HEK293T (cell line): ENCODE measurements around the gene ZNF69.
"Not testable (repeated sequence)": the region's sequence is repeated elsewhere in the genome, so short reads cannot be mapped to it uniquely, and the experiment has no call there.

Source experiments
- CTCF ChIA-PET: fragments of 350-600 bp; formaldehyde crosslinking; extraction: SDS; loops from one replicate; lab custom pipeline; 2021; ENCODE audit warnings: antibody characterized with exemption, inconsistent platforms; lab: Yijun Ruan, JAX
- POLR2A ChIA-PET: fragments of 350-600 bp; formaldehyde crosslinking; extraction: SDS; loops from one replicate; lab custom pipeline; 2020; ENCODE audit warnings: antibody characterized with exemption, inconsistent platforms; lab: Yijun Ruan, JAX
- DNase-seq: peaks from one replicate; pipeline ENCODE4 v3.0.0; 2012; ENCODE audit warnings: mixed read lengths; ENCODE audit errors: extremely low spot score
- ARNT ChIP-seq: fragments of 450-650 bp; IDR thresholded peaks from 2 replicates; pipeline ENCODE4 v1.6.1; 2017; ENCODE audit warnings: mild to moderate bottlenecking
- BHLHE40 ChIP-seq: fragments of 450-650 bp; IDR thresholded peaks from 2 replicates; pipeline ENCODE4 v1.6.1; 2016; ENCODE audit warnings: mild to moderate bottlenecking, moderate library complexity, borderline replicate concordance
- CTBP1 ChIP-seq: fragments of 450-650 bp; IDR thresholded peaks from 2 replicates; pipeline ENCODE4 v1.6.1; 2016; ENCODE audit warnings: borderline replicate concordance
- ELF4 ChIP-seq: fragments of 450-650 bp; IDR thresholded peaks from 2 replicates; pipeline ENCODE4 v1.6.1; 2017; ENCODE audit warnings: antibody characterized with exemption
- FOXA1 ChIP-seq: fragments of 450-650 bp; IDR thresholded peaks from 2 replicates; pipeline ENCODE4 v1.6.1; 2016; ENCODE audit warnings: mild to moderate bottlenecking
- FOXK2 ChIP-seq: fragments of 450-650 bp; IDR thresholded peaks from 2 replicates; pipeline ENCODE4 v1.6.1; 2016; ENCODE audit warnings: mild to moderate bottlenecking
- FOXM1 ChIP-seq: fragments of 450-650 bp; IDR thresholded peaks from 2 replicates; pipeline ENCODE4 v1.6.1; 2017; ENCODE audit warnings: mild to moderate bottlenecking, borderline replicate concordance
- HDGF ChIP-seq: fragments of 450-650 bp; IDR thresholded peaks from 2 replicates; pipeline ENCODE4 v1.6.1; 2017; ENCODE audit warnings: antibody characterized with exemption, borderline replicate concordance
- L3MBTL2 ChIP-seq: fragments of 450-650 bp; conservative IDR thresholded peaks from 2 replicates; pipeline ENCODE4 v1.6.1; 2016; ENCODE audit warnings: mild to moderate bottlenecking
- LEF1 ChIP-seq: fragments of 450-650 bp; IDR thresholded peaks from 2 replicates; pipeline ENCODE4 v1.6.1; 2017; ENCODE audit warnings: mild to moderate bottlenecking, borderline replicate concordance
- NFRKB ChIP-seq: fragments of 450-650 bp; IDR thresholded peaks from 2 replicates; pipeline ENCODE4 v1.6.1; 2016; ENCODE audit warnings: mild to moderate bottlenecking, moderate library complexity
- PKNOX1 ChIP-seq: fragments of 450-650 bp; IDR thresholded peaks from 2 replicates; pipeline ENCODE4 v1.6.1; 2016
- SP1 ChIP-seq: fragments of 450-650 bp; IDR thresholded peaks from 2 replicates; pipeline ENCODE4 v1.6.1; 2017
- SUZ12 ChIP-seq: fragments of 450-650 bp; IDR thresholded peaks from 2 replicates; pipeline ENCODE4 v1.6.1; 2016; ENCODE audit warnings: mild to moderate bottlenecking
- TARDBP ChIP-seq: fragments of 450-650 bp; IDR thresholded peaks from 2 replicates; pipeline ENCODE4 v1.6.1; 2016
- ZNF384 ChIP-seq: fragments of 450-650 bp; IDR thresholded peaks from 2 replicates; pipeline ENCODE4 v1.6.1; 2016

The ZNF69 gene

GRCh38 chr19:11887611-11888531 is at the start of gene ZNF69:
TSS of gene ZNF69 (plus strand) at chr19:11887782. CDS start at chr19:11887924, 142 bp downstream.
- POLR2A ChIA-PET = interaction anchor here (0.6 kb wide), 1 partner anchor 283 kb away, joined by 3 read pairs; no protein-coding TSS in a partner anchor
- DNase-seq = no peak

GRCh38 chr19:11843722-11844121 is 43.9 kb upstream of the ZNF69 start:
- ChIA-PET POLR2A (no interaction called here), CTCF (no interaction called here)
- TF ChIP-seq L3MBTL2 (no peak), FOXK2 (no peak), LEF1 (no peak), HDGF (no peak), ZNF384 (no peak), SUZ12 (no peak), SP1 (no peak), TARDBP (no peak), ARNT (no peak), BHLHE40 (no peak)
- DNase-seq = no peak

More at GRCh38 chr19:11887611-11888531, at the start of gene ZNF69:
- CTCF ChIA-PET = no interaction called here
- TF ChIP-seq FOXA1 (no peak), ARNT (no peak), PKNOX1 (no peak), ELF4 (no peak), FOXM1 (no peak), SP1 (no peak), SUZ12 (no peak), LEF1 (no peak), BHLHE40 (no peak), HDGF (no peak), CTBP1 (no peak), FOXK2 (no peak), NFRKB (no peak)

GRCh38 chr19:11847615-11848014 is 40.0 kb upstream of the ZNF69 start:
- CTCF ChIA-PET, POLR2A ChIA-PET, DNase-seq: not testable (repeated sequence)

- CTCF ChIA-PET = no interaction called here
- no peak for DNase-seq
- POLR2A ChIA-PET = no interaction called here
- TF ChIP-seq NFRKB (no peak), FOXM1 (no peak), SP1 (no peak), BHLHE40 (no peak), ELF4 (no peak), L3MBTL2 (no peak), ARNT (no peak), HDGF (no peak), FOXA1 (no peak), ZNF384 (no peak), PKNOX1 (no peak), TARDBP (no peak), FOXK2 (no peak), SUZ12 (no peak), LEF1 (no peak), CTBP1 (no peak)
Measured at GRCh38 chr19:11848200-11848593, 39.4 kb upstream of the ZNF69 start.

GRCh38 chr19:11848594-11849469 is 38.8 kb upstream of the ZNF69 start, which contains the start of gene ZNF439:
TSS of gene ZNF439 (plus strand) at chr19:11848726. CDS start at chr19:11848868, 142 bp downstream.
- no peak for TF ChIP-seq FOXM1
- TF ChIP-seq SP1 = no peak
- TF ChIP-seq NFRKB = no peak
- no peak for TF ChIP-seq CTBP1
- no peak for TF ChIP-seq FOXA1
- no peak for TF ChIP-seq FOXK2
- TF ChIP-seq HDGF = no peak
- TF ChIP-seq ARNT = no peak
- no peak for TF ChIP-seq L3MBTL2
- no peak for TF ChIP-seq ELF4
- no peak for TF ChIP-seq PKNOX1
- no peak for TF ChIP-seq LEF1
- no peak for TF ChIP-seq BHLHE40
- no peak for TF ChIP-seq SUZ12
- TF ChIP-seq ZNF384 = no peak
- TF ChIP-seq TARDBP = no peak
- ChIA-PET POLR2A (no interaction called here), CTCF (no interaction called here)
- DNase-seq = no peak

- DNase-seq, POLR2A ChIA-PET, CTCF ChIA-PET: not testable (repeated sequence)
Measured at GRCh38 chr19:11850289-11850688, 37.3 kb upstream of the ZNF69 start.
